Activated CD8-positive, alpha-beta memory T cell treated with anti-CD3 and anti-CD28 coated beads, Interleukin-2, amount 50 U/mL, for 1 hour (primary cell): Measurements from ENCODE around the gene PXMP4.
A peak's percentile ranks its signal among the peaks of the same experiment; 100 is the strongest.

Experiments used
- DNase-seq: peaks from one replicate; pipeline ENCODE4 v3.0.0-alpha.2; 2020; ENCODE audit errors: extremely low read depth

Gene PXMP4

GRCh38 chr20:33732166-33732970, 12.3 kb upstream of the PXMP4 start:
- DNase-seq = peak; percentile 53

- peak; percentile 67 for DNase-seq
These were observed 11.6 kb upstream of the PXMP4 start, which contains the start of gene ZNF341 for GRCh38 chr20:33731693-33732165. Gene ZNF341, plus strand, starts transcription at chr20:33731996. Its CDS starts 26 bp downstream, at chr20:33732022.

GRCh38 chr20:33730946-33731692, 11.0 kb upstream of the PXMP4 start:
- no peak for DNase-seq

GRCh38 chr20:33729101-33729500, 9.0 kb upstream of the PXMP4 start:
- no peak for DNase-seq

- no peak for DNase-seq
These were observed 8.4 kb upstream of the PXMP4 start for GRCh38 chr20:33728463-33728862.

- no peak for DNase-seq
These were observed 7.7 kb upstream of the PXMP4 start for GRCh38 chr20:33727806-33728205.

- DNase-seq = no peak
These were observed 7.0 kb upstream of the PXMP4 start for GRCh38 chr20:33727115-33727479.

GRCh38 chr20:33725607-33726264, 5.6 kb upstream of the PXMP4 start:
- no peak for DNase-seq

GRCh38 chr20:33724439-33725094, 4.5 kb upstream of the PXMP4 start:
- no peak for DNase-seq

- DNase-seq = no peak
These were observed 1.5 kb upstream of the PXMP4 start for GRCh38 chr20:33721391-33722140.

GRCh38 chr20:33719277-33719988, 677 bp downstream of the PXMP4 start:
- DNase-seq = no peak

GRCh38 chr20:33716498-33716897, 3.6 kb downstream of the PXMP4 start:
- no peak for DNase-seq

GRCh38 chr20:33713865-33714367, 6.2 kb downstream of the PXMP4 start:
- DNase-seq = no peak

- no peak for DNase-seq
These were observed 8.7 kb downstream of the PXMP4 start for GRCh38 chr20:33711446-33711738.

GRCh38 chr20:33710681-33711445, 9.2 kb downstream of the PXMP4 start:
- no peak for DNase-seq

- DNase-seq = no peak
These were observed 10.1 kb downstream of the PXMP4 start for GRCh38 chr20:33709905-33710541.

- DNase-seq = no peak
These were observed 10.7 kb downstream of the PXMP4 start for GRCh38 chr20:33709398-33709797.

- DNase-seq = no peak
These were observed 12.4 kb downstream of the PXMP4 start for GRCh38 chr20:33707668-33708067.

- no peak for DNase-seq
These were observed 15.7 kb downstream of the PXMP4 start for GRCh38 chr20:33704197-33704924.
